Measurements from ENCODE around the gene NEURL1.

GRCh38 chr10:103540722-103541121 is 47.2 kb downstream of the NEURL1 start:
- TF ChIP-seq CTCF (conservative IDR thresholded peaks at IDR 0.05 in 1 of 2, IDR thresholded peaks at IDR 0.05 in 1 of 2; ENCODE audit: extremely low read depth in 1 of 2, insufficient read depth in 1 of 2, low read depth in 1 of 2, low read length in 2 of 2) (no peak), EZH2 (IDR thresholded peaks at IDR 0.05; ENCODE audit: borderline replicate concordance, low read length) (no peak)
